ENCODE measurements around the gene MEI1.

Gene MEI1

GRCh38 chr22:41699264-41700107 is at the start of gene MEI1:
Gene MEI1, plus strand, starts transcription at chr22:41699503. Its CDS starts 36 bp downstream, at chr22:41699539.
- DNase-seq (ENCODE audit: low spot score) = no peak
- H3K4me3 ChIP-seq = peak within 1 kb of the TSS; percentile 46
- no peak within 1 kb of the TSS for H3K27ac ChIP-seq
- TF ChIP-seq CTCF (IDR thresholded peaks at IDR 0.05) = no peak

- no peak for TF ChIP-seq CTCF (IDR thresholded peaks at IDR 0.05)
- Histone ChIP-seq H3K4me3 (no peak overlapping the region), H3K27ac (no peak overlapping the region)
- DNase-seq (ENCODE audit: low spot score) = no peak
Observed at GRCh38 chr22:41650229-41650628, 49.1 kb upstream of the MEI1 start.

GRCh38 chr22:41650821-41651220 is 48.5 kb upstream of the MEI1 start:
- no peak for DNase-seq (ENCODE audit: low spot score)
- Histone ChIP-seq H3K4me3 (no peak overlapping the region), H3K27ac (no peak overlapping the region)
- no peak for TF ChIP-seq CTCF (IDR thresholded peaks at IDR 0.05)

GRCh38 chr22:41654322-41654721 is 45.0 kb upstream of the MEI1 start:
- no peak for DNase-seq (ENCODE audit: low spot score)
- H3K4me3 ChIP-seq = no peak overlapping the region
- no peak for TF ChIP-seq CTCF (IDR thresholded peaks at IDR 0.05)
- H3K27ac ChIP-seq = no peak overlapping the region

GRCh38 chr22:41656556-41656955 is 42.7 kb upstream of the MEI1 start:
- no peak for TF ChIP-seq CTCF (IDR thresholded peaks at IDR 0.05)
- no peak overlapping the region for H3K27ac ChIP-seq
- peak; percentile 40 for DNase-seq (ENCODE audit: low spot score)
- no peak overlapping the region for H3K4me3 ChIP-seq

GRCh38 chr22:41657709-41658108 is 41.6 kb upstream of the MEI1 start:
- peak; percentile 26 for DNase-seq (ENCODE audit: low spot score)
- no peak for TF ChIP-seq CTCF (IDR thresholded peaks at IDR 0.05)
- no peak overlapping the region for H3K4me3 ChIP-seq
- H3K27ac ChIP-seq = no peak overlapping the region

- no peak for TF ChIP-seq CTCF (IDR thresholded peaks at IDR 0.05)
- Histone ChIP-seq H3K27ac (no peak overlapping the region), H3K4me3 (no peak overlapping the region)
- no peak for DNase-seq (ENCODE audit: low spot score)
Observed at GRCh38 chr22:41658869-41659268, 40.4 kb upstream of the MEI1 start.
